Activated CD4-positive, alpha-beta T cell treated with anti-CD3 and anti-CD28 coated beads, Interleukin-2, amount 10 ng/mL, durations not matched to agents 7 days and 5 days (primary cell): ENCODE data around the gene SLC18A2. TPM values are rescaled to one million over a fixed set of nuclear protein-coding genes. Genes with fewer than 3 reads are reported as not detected.

ENCODE experiments used
- CTCF ChIA-PET: fragments of 350-600 bp; sonication (Branson Sonifier 250); formaldehyde crosslinking; loops from one replicate; lab custom pipeline; 2021; ENCODE audit warnings: antibody characterized with exemption; lab: Charles Lee
- POLR2A ChIA-PET: fragments of 350-600 bp; sonication (Branson Sonifier 250); formaldehyde crosslinking; loops from one replicate; lab custom pipeline; 2021; ENCODE audit warnings: antibody characterized with exemption; lab: Charles Lee
- DNase-seq: peaks from one replicate; pipeline ENCODE4 v3.0.0-alpha.2; 2020
- H3K27ac Mint-ChIP-seq: one replicate; pipeline ENCODE4 v1.8.0; 2021; ENCODE audit warnings: mild to moderate bottlenecking, moderate library complexity, mixed read lengths
- H3K27me3 Mint-ChIP-seq: one replicate; pipeline ENCODE4 v1.8.0; 2021; ENCODE audit warnings: mixed read lengths
- H3K36me3 Mint-ChIP-seq: one replicate; pipeline ENCODE4 v1.8.0; 2021; ENCODE audit warnings: low read depth, mixed read lengths
- H3K4me1 Mint-ChIP-seq: one replicate; pipeline ENCODE4 v1.8.0; 2021; ENCODE audit warnings: mixed read lengths
- H3K4me3 Mint-ChIP-seq: one replicate; pipeline ENCODE4 v1.8.0; 2021; ENCODE audit warnings: mild to moderate bottlenecking, moderate library complexity, mixed read lengths
- H3K9me3 Mint-ChIP-seq: one replicate; pipeline ENCODE4 v1.8.0; 2021; ENCODE audit warnings: mixed read lengths
- total RNA-seq, 2 experiments: library from RNA; stranded (reverse); gene quantifications; one replicate each; pipeline ENCODE4 v1.2.3, GENCODE V29; 2021

SLC18A2 gene
- total RNA-seq, 2 experiments from 2014 or later: not detected

DNA sequence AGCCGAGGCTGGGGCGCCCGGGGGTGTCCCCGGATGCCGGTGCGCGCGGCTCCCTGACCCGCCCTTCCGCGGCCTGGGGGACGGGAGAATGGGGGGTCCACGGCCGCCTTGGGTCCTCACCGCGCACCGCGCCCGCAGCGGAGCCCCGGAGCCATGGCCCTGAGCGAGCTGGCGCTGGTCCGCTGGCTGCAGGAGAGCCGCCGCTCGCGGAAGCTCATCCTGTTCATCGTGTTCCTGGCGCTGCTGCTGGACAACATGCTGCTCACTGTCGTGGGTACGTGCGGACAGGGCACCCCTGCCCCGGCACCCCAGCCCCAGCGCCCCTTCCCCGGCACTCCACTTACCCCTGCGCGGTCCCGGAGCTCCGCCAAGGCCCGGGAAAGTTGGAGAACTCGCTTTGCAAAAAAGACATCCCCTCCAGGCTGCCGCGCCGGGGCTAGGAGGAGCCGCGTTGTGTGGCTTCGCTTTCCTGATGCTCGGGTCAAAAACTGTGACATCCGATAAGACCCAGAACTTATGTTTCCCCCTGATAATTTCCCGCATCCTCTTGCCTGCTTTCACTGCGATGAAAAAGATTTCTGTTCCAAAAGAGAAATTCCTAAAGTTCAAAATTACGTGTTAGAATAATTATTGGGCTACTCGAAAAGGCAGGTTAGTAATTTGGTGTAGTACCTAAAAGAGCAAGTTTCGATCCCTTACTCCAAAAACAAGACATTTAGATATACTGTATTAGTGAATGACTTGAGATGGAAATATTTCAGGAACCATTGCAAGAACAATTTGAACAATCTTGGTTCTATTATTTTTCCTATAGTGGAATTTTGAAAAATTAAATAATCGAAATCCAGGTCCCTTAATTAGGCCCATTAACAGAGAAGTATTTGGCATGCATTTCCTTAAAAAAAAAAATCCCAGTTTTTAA is 888 bp downstream of the SLC18A2 start:
- Mint-ChIP-seq H3K9me3 (no peaks in the 10 kb centered on the region), H3K27ac (no peak overlapping the region), H3K36me3 (no peaks in the 10 kb centered on the region), H3K4me3 (no peak overlapping the region), H3K27me3 (peaks cover 20% of the 10 kb centered on the region), H3K4me1 (peaks cover 4% of the 10 kb centered on the region)
- no peak for DNase-seq
- CTCF ChIA-PET: interaction anchor here (0.6 kb wide), 2 partner anchors 1352 to 1377 kb away, joined by 3 to 4 read pairs; no protein-coding TSS in a partner anchor
- POLR2A ChIA-PET: no interaction called here

DNA sequence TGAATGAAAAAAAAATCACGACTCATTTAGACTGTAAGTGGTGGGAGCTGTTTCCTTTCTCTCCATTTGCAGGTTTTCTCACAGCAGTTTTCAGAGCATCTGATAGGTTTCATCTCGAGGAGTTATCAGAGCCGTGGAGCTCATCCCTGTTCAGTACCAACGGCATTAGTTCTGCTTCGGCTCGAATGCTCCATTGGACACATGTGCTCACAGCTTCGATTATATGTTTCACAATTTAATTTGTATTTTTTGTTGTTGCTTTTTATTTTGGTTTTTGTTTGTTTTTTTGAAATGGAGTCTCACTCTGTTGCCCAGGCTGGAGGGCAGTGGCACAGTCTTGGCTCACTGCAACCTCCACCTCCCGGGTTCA is 1.5 kb downstream of the SLC18A2 start:
- peaks cover 2% of the 10 kb centered on the region for H3K4me1 Mint-ChIP-seq
- no peak for DNase-seq
- H3K27me3 Mint-ChIP-seq: peaks cover 23% of the 10 kb centered on the region
- no peaks in the 10 kb centered on the region for H3K9me3 Mint-ChIP-seq
- H3K27ac Mint-ChIP-seq: no peak overlapping the region
- H3K36me3 Mint-ChIP-seq: no peaks in the 10 kb centered on the region
- CTCF ChIA-PET: interaction anchor here (0.6 kb wide), 2 partner anchors 1352 to 1377 kb away, joined by 3 to 4 read pairs; no protein-coding TSS in a partner anchor
- POLR2A ChIA-PET: no interaction called here
- H3K4me3 Mint-ChIP-seq: no peak overlapping the region

- POLR2A ChIA-PET: no interaction called here
- Mint-ChIP-seq H3K36me3 (no peaks in the 10 kb centered on the region), H3K4me1 (peaks cover 5% of the 10 kb centered on the region), H3K27me3 (peaks cover 28% of the 10 kb centered on the region), H3K4me3 (no peak overlapping the region), H3K9me3 (no peaks in the 10 kb centered on the region), H3K27ac (no peak overlapping the region)
- CTCF ChIA-PET: interaction anchor here (0.9 kb wide), 1 partner anchor 31 kb away, joined by 5 read pairs; no protein-coding TSS in a partner anchor
- no peak for DNase-seq
Measured at GRCh38 chr10:117246997-117247671, 6.2 kb downstream of the SLC18A2 start.

GRCh38 chr10:117248750-117249465 is 8.0 kb downstream of the SLC18A2 start:
- H3K27ac Mint-ChIP-seq: no peak overlapping the region
- peaks cover 5% of the 10 kb centered on the region for H3K4me1 Mint-ChIP-seq
- no peaks in the 10 kb centered on the region for H3K9me3 Mint-ChIP-seq
- no peak for DNase-seq
- peaks cover 17% of the 10 kb centered on the region for H3K27me3 Mint-ChIP-seq
- CTCF ChIA-PET: interaction anchor here (1.6 kb wide), 1 partner anchor 213 kb away, joined by 3 read pairs; no protein-coding TSS in a partner anchor
- POLR2A ChIA-PET: no interaction called here
- H3K36me3 Mint-ChIP-seq: no peaks in the 10 kb centered on the region
- no peak overlapping the region for H3K4me3 Mint-ChIP-seq

DNA sequence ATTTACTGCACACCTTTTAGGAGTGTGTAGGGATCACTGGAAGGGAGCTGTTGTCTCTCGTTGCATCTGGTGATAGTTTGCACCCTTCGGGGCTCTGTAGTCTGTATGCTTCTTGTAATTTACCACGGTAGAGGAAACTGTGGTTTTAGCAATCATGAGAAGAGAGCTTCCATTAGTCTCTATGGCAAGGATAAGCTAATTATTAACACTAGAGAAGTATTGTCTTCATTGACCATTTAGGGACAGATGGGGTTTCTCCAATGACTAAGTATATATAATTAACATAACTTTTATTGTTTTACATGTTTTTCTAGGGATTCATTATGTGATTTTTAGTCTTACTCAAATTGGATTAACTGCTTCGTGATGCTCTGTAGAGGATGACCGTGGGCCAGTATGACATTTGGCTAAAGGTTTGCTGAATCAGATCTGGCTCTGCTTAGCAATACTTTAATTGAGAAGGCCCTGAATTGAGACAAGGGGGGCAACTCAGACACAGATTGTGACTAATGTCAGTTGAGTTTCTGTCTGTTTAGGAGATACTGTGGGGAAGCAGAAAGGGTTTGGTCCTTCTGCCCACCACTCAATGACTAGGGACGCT is 8.7 kb downstream of the SLC18A2 start:
- Mint-ChIP-seq H3K4me1 (peaks cover 5% of the 10 kb centered on the region), H3K27ac (no peak overlapping the region), H3K36me3 (no peaks in the 10 kb centered on the region), H3K27me3 (peaks cover 17% of the 10 kb centered on the region), H3K4me3 (no peak overlapping the region), H3K9me3 (no peaks in the 10 kb centered on the region)
- CTCF ChIA-PET: interaction anchor here (1.6 kb wide), 1 partner anchor 212 kb away, joined by 3 read pairs; no protein-coding TSS in a partner anchor
- POLR2A ChIA-PET: no interaction called here
- no peak for DNase-seq

- Mint-ChIP-seq H3K27me3 (peaks cover 17% of the 10 kb centered on the region), H3K36me3 (no peaks in the 10 kb centered on the region), H3K4me3 (no peak overlapping the region), H3K4me1 (peaks cover 5% of the 10 kb centered on the region), H3K9me3 (no peaks in the 10 kb centered on the region), H3K27ac (no peak overlapping the region)
- POLR2A ChIA-PET: no interaction called here
- DNase-seq: no peak
- CTCF ChIA-PET: interaction anchor here (1.6 kb wide), 1 partner anchor 211 kb away, joined by 3 read pairs; no protein-coding TSS in a partner anchor
Measured at GRCh38 chr10:117250411-117250810, 9.5 kb downstream of the SLC18A2 start.

GRCh38 chr10:117253908-117254307 is 13.0 kb downstream of the SLC18A2 start:
- Mint-ChIP-seq H3K27ac (no peak overlapping the region), H3K4me1 (peaks cover 4% of the 10 kb centered on the region), H3K36me3 (no peaks in the 10 kb centered on the region), H3K4me3 (no peak overlapping the region), H3K27me3 (peaks cover 5% of the 10 kb centered on the region), H3K9me3 (no peaks in the 10 kb centered on the region)
- ChIA-PET CTCF (no interaction called here), POLR2A (no interaction called here)
- DNase-seq: no peak

DNA sequence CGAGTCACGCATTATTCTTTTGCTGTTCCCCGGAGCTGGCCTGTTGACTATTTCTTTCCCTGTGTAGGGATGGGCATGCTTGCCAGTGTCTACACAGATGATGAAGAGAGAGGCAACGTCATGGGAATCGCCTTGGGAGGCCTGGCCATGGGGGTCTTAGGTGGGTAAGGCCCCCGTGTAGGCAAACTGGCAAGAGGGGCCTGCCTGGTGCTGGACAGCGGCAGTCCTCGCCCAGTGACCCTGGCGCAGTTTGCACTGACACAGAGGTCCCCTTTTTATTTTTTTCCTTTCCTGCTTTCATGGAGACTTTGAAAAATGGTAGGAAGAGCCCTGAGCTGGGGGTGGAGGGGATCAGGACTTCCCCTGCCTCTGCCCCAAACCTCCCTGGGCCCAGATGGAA is 13.4 kb downstream of the SLC18A2 start:
- no peak for DNase-seq
- ChIA-PET CTCF (no interaction called here), POLR2A (no interaction called here)
- Mint-ChIP-seq H3K27me3 (peaks cover 5% of the 10 kb centered on the region), H3K4me3 (no peak overlapping the region), H3K4me1 (peaks cover 5% of the 10 kb centered on the region), H3K9me3 (no peaks in the 10 kb centered on the region), H3K27ac (no peak overlapping the region), H3K36me3 (no peaks in the 10 kb centered on the region)

DNA sequence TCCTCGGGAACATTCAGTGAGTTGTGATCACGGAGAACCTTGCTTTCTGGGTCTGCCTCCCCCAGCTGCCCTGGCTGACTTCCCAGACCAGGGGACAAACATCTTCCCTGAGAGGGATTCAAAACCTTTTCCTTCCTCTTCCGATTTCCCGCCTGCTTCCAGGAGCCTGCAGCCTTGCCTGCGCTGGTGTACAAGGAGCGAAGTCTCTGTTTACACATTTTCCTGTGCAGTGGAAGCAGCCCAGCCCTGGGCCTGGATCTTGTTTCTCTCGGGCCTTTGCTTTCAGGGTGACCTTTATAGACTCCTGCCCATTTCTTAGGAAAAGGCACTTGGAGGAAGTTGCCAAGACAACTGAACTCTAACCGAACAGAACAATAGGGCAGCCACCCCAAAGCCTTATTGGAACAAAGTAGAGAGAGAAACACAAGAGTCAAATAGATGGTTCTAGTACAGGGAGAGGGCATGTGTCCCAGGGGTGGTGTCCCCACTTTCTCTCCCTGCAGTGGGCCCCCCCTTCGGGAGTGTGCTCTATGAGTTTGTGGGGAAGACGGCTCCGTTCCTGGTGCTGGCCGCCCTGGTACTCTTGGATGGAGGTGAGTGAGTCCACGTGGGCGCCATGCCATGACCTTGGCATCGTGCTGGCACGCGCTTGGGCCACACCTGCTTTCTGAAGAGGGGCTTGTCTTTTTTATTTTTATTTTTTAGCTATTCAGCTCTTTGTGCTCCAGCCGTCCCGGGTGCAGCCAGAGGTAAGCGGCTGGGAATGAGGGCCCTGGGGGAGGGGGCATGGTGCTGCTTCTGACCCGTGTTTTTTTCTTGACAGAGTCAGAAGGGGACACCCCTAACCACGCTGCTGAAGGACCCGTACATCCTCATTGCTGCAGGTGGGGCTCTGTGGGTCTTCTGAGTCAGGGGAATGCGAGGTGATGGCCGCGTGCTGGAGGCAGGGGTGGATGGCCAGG is 14.1 kb downstream of the SLC18A2 start:
- CTCF ChIA-PET: interaction anchor here (0.8 kb wide), 1 partner anchor 38 kb away, joined by 3 read pairs; no protein-coding TSS in a partner anchor
- Mint-ChIP-seq H3K27me3 (peaks cover 7% of the 10 kb centered on the region), H3K4me1 (peaks cover 4% of the 10 kb centered on the region)

DNA sequence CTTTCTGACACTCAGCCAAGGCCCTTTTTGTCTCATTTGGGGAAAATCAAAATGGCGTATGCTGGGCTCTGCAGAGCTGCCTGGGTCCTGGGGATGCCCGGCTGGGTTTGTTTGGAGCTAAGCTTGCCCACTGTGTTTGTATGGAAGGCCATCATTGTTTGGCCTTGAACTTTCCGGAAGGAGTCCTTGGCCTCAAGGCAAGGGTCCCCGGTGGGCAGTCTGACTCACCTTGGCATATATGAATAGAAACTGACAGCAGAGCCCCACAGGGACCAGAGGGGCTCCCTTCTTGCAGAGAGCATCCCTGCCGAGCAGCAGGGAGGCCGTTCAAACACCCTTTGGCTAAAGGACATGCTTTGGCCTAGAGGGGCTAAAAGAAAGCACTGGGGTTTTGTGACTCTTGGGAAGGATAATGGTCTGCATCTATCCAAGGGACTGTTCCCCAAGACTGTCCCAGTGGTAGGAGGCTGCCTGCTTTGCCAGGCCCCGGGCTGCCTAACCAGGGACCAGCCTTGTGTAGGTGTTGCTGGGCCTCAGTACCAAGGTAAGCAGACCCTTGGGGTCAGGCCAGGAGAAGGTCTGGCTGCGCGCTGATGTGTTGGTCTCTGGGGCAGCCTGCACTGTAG is 15.0 kb downstream of the SLC18A2 start:
- ChIA-PET POLR2A (no interaction called here), CTCF (interaction anchor here (0.8 kb wide), 1 partner anchor 39 kb away, joined by 3 read pairs; no protein-coding TSS in a partner anchor)
- no peak overlapping the region for H3K4me3 Mint-ChIP-seq
- H3K36me3 Mint-ChIP-seq: no peaks in the 10 kb centered on the region
- peaks cover 12% of the 10 kb centered on the region for H3K27me3 Mint-ChIP-seq
- H3K4me1 Mint-ChIP-seq: peaks cover 4% of the 10 kb centered on the region
- no peak for DNase-seq
- H3K9me3 Mint-ChIP-seq: no peaks in the 10 kb centered on the region
- H3K27ac Mint-ChIP-seq: no peak overlapping the region

More for the DNA sequence above, 14.1 kb downstream of the SLC18A2 start:
- Mint-ChIP-seq H3K9me3 (no peaks in the 10 kb centered on the region), H3K27ac (no peak overlapping the region), H3K36me3 (no peaks in the 10 kb centered on the region), H3K4me3 (no peak overlapping the region)
- DNase-seq: no peak
- POLR2A ChIA-PET: no interaction called here

GRCh38 chr10:117256910-117257309 is 16.0 kb downstream of the SLC18A2 start:
- no peak for DNase-seq
- POLR2A ChIA-PET: no interaction called here
- peaks cover 4% of the 10 kb centered on the region for H3K4me1 Mint-ChIP-seq
- peaks cover 15% of the 10 kb centered on the region for H3K27me3 Mint-ChIP-seq
- H3K9me3 Mint-ChIP-seq: no peaks in the 10 kb centered on the region
- no peak overlapping the region for H3K27ac Mint-ChIP-seq
- H3K4me3 Mint-ChIP-seq: no peak overlapping the region
- no peaks in the 10 kb centered on the region for H3K36me3 Mint-ChIP-seq
- CTCF ChIA-PET: no interaction called here
